Choroid plexus epithelial cell (primary cell): ENCODE measurements around the gene MKKS.

Experiments
- DNase-seq: peaks from one replicate; pipeline ENCODE4 v3.0.0-alpha.2; 2010; ENCODE audit warnings: low read depth
- H3K4me3 ChIP-seq: 2 replicates; pipeline ENCODE4 v1.5.1; 2011; ENCODE audit warnings: low read depth, mild to moderate bottlenecking, control low read depth, low read length, moderate library complexity
- TF ChIP-seq, protein P1 (sequence below): conservative IDR thresholded peaks from 2 replicates; pipeline ENCODE4 v1.5.1; 2011; ENCODE audit warnings: low read depth, mild to moderate bottlenecking, control low read depth, inconsistent platforms, low read length, moderate library complexity

The MKKS gene

GRCh38 chr20:10381477-10381876, 52.5 kb downstream of the MKKS start:
- H3K4me3 ChIP-seq, result no peak overlapping the region
- DNase-seq, result no peak
- TF ChIP-seq, protein P1, sequence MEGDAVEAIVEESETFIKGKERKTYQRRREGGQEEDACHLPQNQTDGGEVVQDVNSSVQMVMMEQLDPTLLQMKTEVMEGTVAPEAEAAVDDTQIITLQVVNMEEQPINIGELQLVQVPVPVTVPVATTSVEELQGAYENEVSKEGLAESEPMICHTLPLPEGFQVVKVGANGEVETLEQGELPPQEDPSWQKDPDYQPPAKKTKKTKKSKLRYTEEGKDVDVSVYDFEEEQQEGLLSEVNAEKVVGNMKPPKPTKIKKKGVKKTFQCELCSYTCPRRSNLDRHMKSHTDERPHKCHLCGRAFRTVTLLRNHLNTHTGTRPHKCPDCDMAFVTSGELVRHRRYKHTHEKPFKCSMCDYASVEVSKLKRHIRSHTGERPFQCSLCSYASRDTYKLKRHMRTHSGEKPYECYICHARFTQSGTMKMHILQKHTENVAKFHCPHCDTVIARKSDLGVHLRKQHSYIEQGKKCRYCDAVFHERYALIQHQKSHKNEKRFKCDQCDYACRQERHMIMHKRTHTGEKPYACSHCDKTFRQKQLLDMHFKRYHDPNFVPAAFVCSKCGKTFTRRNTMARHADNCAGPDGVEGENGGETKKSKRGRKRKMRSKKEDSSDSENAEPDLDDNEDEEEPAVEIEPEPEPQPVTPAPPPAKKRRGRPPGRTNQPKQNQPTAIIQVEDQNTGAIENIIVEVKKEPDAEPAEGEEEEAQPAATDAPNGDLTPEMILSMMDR, result no peak

GRCh38 chr20:10379761-10380160, 54.3 kb downstream of the MKKS start:
- TF ChIP-seq, protein P1, result no peak
- no peak for DNase-seq
- no peak overlapping the region for H3K4me3 ChIP-seq

DNA sequence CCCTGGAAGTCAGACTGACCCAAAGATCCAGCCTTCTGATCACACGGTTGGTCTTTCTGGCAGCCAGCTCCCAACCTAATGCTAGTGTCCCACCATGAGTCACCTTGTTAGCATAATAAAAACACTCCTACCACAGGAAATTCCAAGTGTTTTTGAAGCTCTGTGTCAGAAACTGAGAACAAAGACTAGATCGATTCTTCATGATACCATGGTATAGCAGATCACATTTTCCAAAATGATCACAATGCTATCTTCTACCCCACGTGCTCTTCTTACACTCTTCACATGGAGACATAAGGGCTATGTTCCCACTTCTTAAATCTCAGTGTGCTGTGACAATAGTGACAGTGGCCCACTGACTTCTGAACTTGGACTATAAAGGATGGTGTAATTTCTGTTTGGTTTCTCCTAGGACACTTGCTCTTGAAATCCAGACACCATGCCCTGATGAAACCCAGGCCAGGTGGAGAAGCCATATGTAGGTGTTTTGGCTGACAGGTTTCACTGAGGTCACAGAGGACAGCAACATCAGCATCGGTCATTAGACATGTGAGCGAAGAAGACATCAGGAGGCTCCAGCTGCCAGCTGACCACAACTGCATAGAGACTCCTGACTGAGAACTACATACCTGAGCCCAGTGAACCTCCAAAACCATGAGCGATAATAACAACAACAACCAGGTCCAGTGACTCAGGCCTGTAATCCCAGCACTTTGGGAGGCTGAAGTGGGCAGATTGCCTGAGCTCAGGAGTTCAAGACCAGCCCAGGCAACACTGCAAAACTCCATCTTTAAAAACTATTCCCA, 57.5 kb downstream of the MKKS start:
- peak; percentile 55 for DNase-seq
- no peak overlapping the region for H3K4me3 ChIP-seq
- TF ChIP-seq, protein P1, result no peak

GRCh38 chr20:10375191-10375590, 58.8 kb downstream of the MKKS start:
- no peak for DNase-seq
- TF ChIP-seq, protein P1, result no peak
- H3K4me3 ChIP-seq, result no peak overlapping the region

- TF ChIP-seq, protein P1, result no peak
- no peak for DNase-seq
- no peak overlapping the region for H3K4me3 ChIP-seq
Measured at GRCh38 chr20:10374036-10374435, 60.0 kb downstream of the MKKS start.

GRCh38 chr20:10371467-10371866, 62.6 kb downstream of the MKKS start:
- no peak overlapping the region for H3K4me3 ChIP-seq
- no peak for DNase-seq
- TF ChIP-seq, protein P1, result no peak

- H3K4me3 ChIP-seq, result no peak overlapping the region
- TF ChIP-seq, protein P1, result no peak
- DNase-seq, result peak; percentile 63
Measured at GRCh38 chr20:10370091-10370887, 63.7 kb downstream of the MKKS start.
